GM12878 (cell line): ENCODE measurements around the gene RNF220. TPM values are rescaled to one million over a fixed set of nuclear protein-coding genes. Genes with fewer than 3 reads are reported as not detected.

ENCODE experiments used
- ATAC-seq: fragments of 200-7000 bp; cut with Tn5 transposase; 3 replicates; pipeline ENCODE4 v1.9.1; 2020; ENCODE audit warnings: mild to moderate bottlenecking, moderate library complexity
- BruUV-seq: library from RNA; stranded (reverse); fragments of 400-500 nt; replicated peaks from 2 replicates; lab custom pipeline; 2021; lab: Mats Ljungman, UMichigan
- CTCF ChIA-PET: fragments of 300-600 bp; sonication (Branson Sonifier 250); formaldehyde crosslinking; extraction: SDS; loops from one replicate; lab custom pipeline; 2021; ENCODE audit warnings: inconsistent platforms; lab: Yijun Ruan, JAX
- POLR2A ChIA-PET: fragments of 350-600 bp; formaldehyde crosslinking; extraction: SDS; loops from one replicate; lab custom pipeline; 2021; ENCODE audit warnings: inconsistent platforms; lab: Charles Lee
- RAD21 ChIA-PET: fragments of 300-600 bp; sonication (Branson Sonifier 250); formaldehyde crosslinking; loops from one replicate; lab custom pipeline; 2023; ENCODE audit warnings: antibody characterized with exemption; ENCODE audit not compliant: unreplicated experiment; lab: Charles Lee
- SMC1A ChIA-PET: fragments of 300-600 bp; sonication (Branson Sonifier 250); formaldehyde crosslinking; loops from one replicate; lab custom pipeline; 2023; ENCODE audit not compliant: unreplicated experiment, uncharacterized antibody; lab: Charles Lee
- DNase-seq: peaks from one replicate; pipeline ENCODE4 v3.0.0-alpha.2; 2011; ENCODE audit warnings: low read depth, low spot score
- FAIRE-seq: peaks from 3 replicates; lab custom pipeline; 2011; peaks lifted over from hg19 to GRCh38; lab: Jason Lieb, UNC
- H2AFZ ChIP-seq: 2 replicates; pipeline ENCODE4 v1.6.0; 2011; ENCODE audit warnings: low read depth, low read length, control low read depth; ENCODE audit not compliant: control insufficient read depth
- H3K27ac ChIP-seq: 2 replicates; pipeline ENCODE4 v1.5.1; 2011; ENCODE audit warnings: control low read depth; ENCODE audit not compliant: control insufficient read depth, insufficient read depth
- H3K27me3 ChIP-seq, 2 experiments: replicated peaks in 1 of 2; 2 replicates each; pipeline versions ENCODE4 v1.6.0 to v1.6.1; 2011; ENCODE audit warnings: low read length in 1 of 2; ENCODE audit not compliant: control insufficient read depth in 2 of 2, insufficient read depth in 2 of 2
- H3K36me3 ChIP-seq, 2 experiments: 2 replicates each; pipeline ENCODE4 v1.5.1; 2011; ENCODE audit warnings: low read length in 1 of 2; ENCODE audit not compliant: control insufficient read depth in 2 of 2, insufficient read depth in 2 of 2
- H3K4me1 ChIP-seq: 2 replicates; pipeline ENCODE4 v1.6.1; 2011; ENCODE audit warnings: mild to moderate bottlenecking, low read length, moderate library complexity, mixed read lengths; ENCODE audit not compliant: control insufficient read depth, insufficient read depth
- H3K4me2 ChIP-seq: 2 replicates; pipeline ENCODE4 v1.6.0; 2011; ENCODE audit warnings: control low read depth; ENCODE audit not compliant: control insufficient read depth, insufficient read depth
- H3K4me3 ChIP-seq: fragments of 200-600 bp; sonication (generic); 2 replicates; pipeline ENCODE4 v1.5.1; 2016
- H3K79me2 ChIP-seq: 2 replicates; pipeline ENCODE4 v1.6.0; 2011; ENCODE audit warnings: low read length; ENCODE audit not compliant: control insufficient read depth, insufficient read depth
- H3K9ac ChIP-seq: 2 replicates; pipeline ENCODE4 v1.8.0; 2011; ENCODE audit warnings: low read length, control low read depth, mixed read lengths; ENCODE audit not compliant: control insufficient read depth, insufficient read depth
- H3K9me3 ChIP-seq: replicated peaks from 3 replicates; pipeline ENCODE4 v1.5.1; 2011; ENCODE audit warnings: mild to moderate bottlenecking, low read length; ENCODE audit not compliant: control insufficient read depth, insufficient read depth
- H4K20me1 ChIP-seq: 2 replicates; pipeline ENCODE4 v1.6.0; 2011; ENCODE audit not compliant: control insufficient read depth, insufficient read depth
- ATF7 ChIP-seq: fragments of 450-650 bp; IDR thresholded peaks from 2 replicates; pipeline ENCODE4 v1.6.1; 2016; ENCODE audit warnings: low read depth, mild to moderate bottlenecking
- CBFB ChIP-seq: IDR thresholded peaks from 2 replicates; pipeline ENCODE4 v1.6.1; 2016; ENCODE audit warnings: antibody characterized with exemption, low read depth
- CHD2 ChIP-seq: IDR thresholded peaks from 2 replicates; pipeline ENCODE4 v1.6.1; 2011; ENCODE audit warnings: low read depth, low read length, improper control_type of control experiment, borderline replicate concordance
- FOXM1 ChIP-seq: IDR thresholded peaks from 2 replicates; pipeline ENCODE4 v1.6.1; 2012; ENCODE audit warnings: low read depth, mild to moderate bottlenecking, inconsistent platforms, low read length, moderate library complexity
- IKZF2 ChIP-seq, 2 experiments: fragments of 450-650 bp; IDR thresholded peaks; 2 replicates each; pipeline ENCODE4 v1.6.1; 2017; ENCODE audit warnings: mild to moderate bottlenecking in 2 of 2, moderate library complexity in 2 of 2
- IRF3 ChIP-seq: fragments of 450-650 bp; IDR thresholded peaks from 2 replicates; pipeline ENCODE4 v1.6.1; 2014; ENCODE audit warnings: mild to moderate bottlenecking
- KLF5 ChIP-seq: fragments of 450-650 bp; IDR thresholded peaks from 2 replicates; pipeline ENCODE4 v1.6.1; 2014; ENCODE audit warnings: mild to moderate bottlenecking; ENCODE audit not compliant: partially characterized antibody
- MYB ChIP-seq: fragments of 150-350 bp; IDR thresholded peaks from 2 replicates; pipeline ENCODE4 v1.6.1; 2014; ENCODE audit warnings: mild to moderate bottlenecking, low read depth, low read length, borderline replicate concordance
- NFYB ChIP-seq: IDR thresholded peaks from 2 replicates; pipeline ENCODE4 v1.6.1; 2011; ENCODE audit warnings: low read depth, mild to moderate bottlenecking, low read length, improper control_type of control experiment, moderate library complexity; ENCODE audit not compliant: insufficient read depth
- NKRF ChIP-seq: fragments of 450-650 bp; conservative IDR thresholded peaks from 2 replicates; pipeline ENCODE4 v1.6.1; 2017; ENCODE audit warnings: mild to moderate bottlenecking, moderate library complexity
- NR2C1 ChIP-seq: fragments of 450-650 bp; IDR thresholded peaks from 2 replicates; pipeline ENCODE4 v1.6.1; 2017; ENCODE audit warnings: antibody characterized with exemption, mild to moderate bottlenecking, moderate library complexity
- RAD51 ChIP-seq: fragments of 450-650 bp; IDR thresholded peaks from 2 replicates; pipeline ENCODE4 v1.6.1; 2016; ENCODE audit warnings: moderate library complexity, mild to moderate bottlenecking, inconsistent platforms
- RFX5 ChIP-seq: IDR thresholded peaks from 2 replicates; pipeline ENCODE4 v1.6.1; 2011; ENCODE audit warnings: low read depth, low read length, improper control_type of control experiment
- SIX5 ChIP-seq: IDR thresholded peaks from 2 replicates; pipeline ENCODE4 v1.6.1; 2011; ENCODE audit warnings: mild to moderate bottlenecking, low read depth, low read length, moderate library complexity; ENCODE audit not compliant: severe bottlenecking
- SMAD1 ChIP-seq: fragments of 450-650 bp; IDR thresholded peaks from 2 replicates; pipeline ENCODE4 v1.6.1; 2018; ENCODE audit warnings: mild to moderate bottlenecking, low read depth; ENCODE audit not compliant: partially characterized antibody
- SRF ChIP-seq, 2 experiments: IDR thresholded peaks; 2 replicates each; pipeline ENCODE4 v1.6.1; 2011; ENCODE audit warnings: low read depth in 2 of 2, low read length in 2 of 2, mild to moderate bottlenecking in 1 of 2, moderate library complexity in 1 of 2
- WGBS: methylation state at CpG from one replicate; pipeline ENCODE4 v1.1.6; 2016; ENCODE audit warnings: low lambda C conversion rate; ENCODE audit not compliant: insufficient replicate concordance, insufficient coverage; ENCODE audit errors: missing lambda C conversion rate; 5-methylcytosine and 5-hydroxymethylcytosine counted together
- in situ Hi-C: fragments of 300-500 bp; cut with MboI; formaldehyde crosslinking; loops from 9 replicates; pipeline ENCODE4 v1.14.3; 2018; ENCODE audit warnings: mixed read lengths
- intact Hi-C: fragments of 100-400 bp; cut with micrococcal nuclease; formaldehyde crosslinking; loops from one replicate; pipeline ENCODE4 v1.14.2; 2022; ENCODE audit not compliant: unreplicated experiment
- polyA plus RNA-seq, 11 experiments: library from polyadenylated mRNA; depleted of rRNA in 4 of 11; unstranded in 6 of 11; stranded (reverse) in 5 of 11; fragments of >200 nt; fragmentation: Nextera tagmentation in 4 of 11; fragmentation: Illumina TruSeq in 1 of 11; extraction: Ambion mirVana in 4 of 11; extraction: Trizol in 1 of 11; gene quantifications; 1 replicate in 1 of 11; 2 replicates in 10 of 11; pipeline versions ENCODE4 v1.2.1 to v1.2.3, GENCODE V29; 2011 to 2016; ENCODE audit warnings: inconsistent platforms in 2 of 11, missing spikeins in 2 of 11, low read depth in 1 of 11
- total RNA-seq, 4 experiments: library from RNA; depleted of rRNA in 3 of 4; stranded (reverse); fragments of >200 nt in 3 of 4; fragmentation: Illumina TruSeq in 1 of 4; extraction: Trizol in 1 of 4; gene quantifications; 2 replicates each; pipeline versions ENCODE4 v1.2.1 to v1.2.3, GENCODE V29; 2013 to 2021

The RNF220 gene
- total and polyA plus RNA-seq, 10 of the 15 experiments (the other 5 are each of a cell fraction or from before 2014, with no cell fraction given): 4.6 to 84.1 (median 53.7) TPM

- Histone ChIP-seq H3K4me3 (no peak overlapping the region), H3K27me3 (no peaks in the 10 kb centered on the region), H3K27ac (no peak overlapping the region), H3K9ac (no peak overlapping the region), H3K9me3 (no peaks in the 10 kb centered on the region), H2AFZ (no peak overlapping the region), H3K4me2 (no peak overlapping the region), H4K20me1 (no peaks in the 10 kb centered on the region), H3K36me3 (no peaks in the 10 kb centered on the region), H3K4me1 (peaks cover 34% of the 10 kb centered on the region), H3K79me2 (no peaks in the 10 kb centered on the region)
- FAIRE-seq: no peak
- ChIA-PET RAD21 (interaction anchor here (2.3 kb wide), 1 partner anchor 7 kb away, joined by 11 read pairs; the partner anchor contains the start of genes ARMH1 and TMEM53), SMC1A (interaction anchor here (0.8 kb wide), 1 partner anchor 14 kb away, joined by 3 read pairs; no protein-coding TSS in a partner anchor), CTCF (interaction anchor here (1.4 to 1.5 kb wide), 2 partner anchors 27 to 33 kb away, joined by 4 read pairs; no protein-coding TSS in a partner anchor), POLR2A (no interaction called here)
- 90% methylated on average over 14 of the region's 14 CpGs for WGBS
- in situ Hi-C loops: no loop called here
- ATAC-seq: no peak
- BruUV-seq: no TSS peak
- intact Hi-C loops: no loop called here
- TF ChIP-seq NR2C1 (no peak), IRF3 (no peak), IKZF2 (IDR thresholded peaks at IDR 0.05) (no peak), CBFB (no peak), ATF7 (no peak), FOXM1 (no peak), KLF5 (no peak), RFX5 (no peak), NKRF (no peak), MYB (no peak), SIX5 (no peak), RAD51 (no peak), NFYB (no peak), SMAD1 (no peak), CHD2 (no peak), SRF (IDR thresholded peaks at IDR 0.05; ENCODE audit: low read depth in 2 of 2, low read length in 2 of 2) (no peak)
- DNase-seq: no peak
Observed at GRCh38 chr1:44681905-44682882, 277.1 kb downstream of the RNF220 start.
